PC-9 (cell line): Measurements from ENCODE around the gene PCNT. TPM values are rescaled to one million over a fixed set of nuclear protein-coding genes. Genes with fewer than 3 reads are reported as not detected.

Experiments
- BruUV-seq: library from RNA; stranded (reverse); fragments of 400-500 nt; replicated peaks from 2 replicates; lab custom pipeline; 2021; lab: Mats Ljungman, UMichigan
- CTCF ChIA-PET: fragments of 300-600 bp; sonication (Branson Sonifier 250); formaldehyde crosslinking; loops from one replicate; lab custom pipeline; 2022; ENCODE audit warnings: antibody characterized with exemption; lab: Charles Lee
- POLR2A ChIA-PET: fragments of 300-600 bp; sonication (Branson Sonifier 250); formaldehyde crosslinking; loops from one replicate; lab custom pipeline; 2022; ENCODE audit warnings: antibody characterized with exemption; ENCODE audit not compliant: unreplicated experiment; lab: Charles Lee
- DNase-seq, 2 experiments: peaks; one replicate each; pipeline versions ENCODE4 v3.0.0 to v3.0.0-alpha.2; 2015 to 2022; ENCODE audit warnings: mixed read lengths in 1 of 2
- H2AFZ ChIP-seq: fragments of 200-600 bp; sonication (generic); 2 replicates; pipeline ENCODE4 v1.8.1; 2017; ENCODE audit warnings: antibody characterized with exemption
- H3F3A ChIP-seq: fragments of 200-600 bp; sonication (generic); 2 replicates; pipeline ENCODE4 v1.8.1; 2017; ENCODE audit warnings: antibody characterized with exemption, mild to moderate bottlenecking, low read depth; ENCODE audit not compliant: insufficient read depth
- H3K27ac ChIP-seq: fragments of 200-600 bp; sonication (generic); 2 replicates; pipeline ENCODE4 v1.6.1; 2016; ENCODE audit warnings: mixed run types
- H3K27me3 ChIP-seq: fragments of 200-600 bp; sonication (generic); 2 replicates; pipeline ENCODE4 v1.6.1; 2016; ENCODE audit warnings: low read depth, mixed run types; ENCODE audit not compliant: insufficient read depth
- H3K36me3 ChIP-seq: fragments of 200-600 bp; sonication (generic); 2 replicates; pipeline ENCODE4 v1.6.1; 2016; ENCODE audit warnings: low read depth, mixed run types
- H3K4me1 ChIP-seq: fragments of 200-600 bp; sonication (generic); replicated peaks from 2 replicates; pipeline ENCODE4 v1.6.1; 2016; ENCODE audit warnings: mixed run types; ENCODE audit not compliant: insufficient read depth
- H3K4me2 ChIP-seq: fragments of 200-600 bp; sonication (generic); 2 replicates; pipeline ENCODE4 v1.6.1; 2017; ENCODE audit warnings: mixed run types
- H3K4me3 ChIP-seq: fragments of 200-600 bp; sonication (generic); 2 replicates; pipeline ENCODE4 v1.6.1; 2016; ENCODE audit warnings: mixed run types
- H3K79me2 ChIP-seq: fragments of 200-600 bp; sonication (generic); 2 replicates; pipeline ENCODE4 v1.6.1; 2017; ENCODE audit warnings: low read depth, mixed run types
- H3K9me2 ChIP-seq: fragments of 200-600 bp; sonication (generic); 2 replicates; pipeline ENCODE4 v1.8.1; 2017; ENCODE audit warnings: mild to moderate bottlenecking; ENCODE audit not compliant: insufficient read depth
- H3K9me3 ChIP-seq: fragments of 200-600 bp; sonication (generic); 2 replicates; pipeline ENCODE4 v1.8.1; 2016; ENCODE audit warnings: low read depth; ENCODE audit not compliant: insufficient read depth
- H4K20me1 ChIP-seq: fragments of 200-600 bp; sonication (generic); 2 replicates; pipeline ENCODE4 v1.8.1; 2017; ENCODE audit not compliant: insufficient read depth
- CTCF ChIP-seq: fragments of 200-600 bp; sonication (generic); conservative IDR thresholded peaks from 2 replicates; pipeline ENCODE4 v1.6.1; 2017; ENCODE audit warnings: mixed run types, antibody characterized with exemption, mild to moderate bottlenecking, moderate library complexity
- EZH2 ChIP-seq: fragments of 200-600 bp; sonication (generic); IDR thresholded peaks from 2 replicates; pipeline ENCODE4 v1.8.0; 2017; ENCODE audit warnings: antibody characterized with exemption, low read depth
- intact Hi-C: fragments of 100-400 bp; cut with micrococcal nuclease; formaldehyde crosslinking; loops from one replicate; pipeline ENCODE4 v1.10.0; 2022; ENCODE audit not compliant: unreplicated experiment
- total RNA-seq: library from RNA; stranded (reverse); gene quantifications from 2 replicates; pipeline ENCODE4 v1.2.3, GENCODE V29; 2021

PCNT gene
- total RNA-seq, 1 experiment from 2014 or later, result 33.4 TPM

DNA sequence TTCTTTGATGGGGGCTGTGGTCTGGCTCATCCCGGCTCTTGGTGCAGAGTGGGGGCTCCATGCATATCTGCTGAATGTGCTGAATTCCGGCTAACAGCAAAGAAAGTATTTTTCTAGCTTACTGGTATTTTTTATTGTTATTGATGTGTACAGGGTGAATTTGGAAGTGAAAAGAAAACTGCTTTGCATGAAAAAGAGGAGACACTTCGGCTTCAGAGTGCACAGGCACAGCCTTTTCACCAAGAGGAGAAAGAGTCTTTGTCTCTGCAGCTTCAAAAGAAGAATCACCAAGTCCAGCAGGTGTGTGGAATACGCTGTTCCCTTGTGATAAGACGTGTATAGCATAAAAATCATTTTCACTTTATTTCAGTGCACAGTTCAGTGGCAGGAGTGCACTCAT is 57.6 kb downstream of the PCNT start:
- H3K4me1 ChIP-seq, result no peaks in the 10 kb centered on the region
- H3K4me2 ChIP-seq, result no peak overlapping the region
- H3K9me3 ChIP-seq, result no peaks in the 10 kb centered on the region
- intact Hi-C loops, result no loop called here
- BruUV-seq, result no TSS peak
- no peaks in the 10 kb centered on the region for H3K36me3 ChIP-seq
- TF ChIP-seq EZH2, result no peak
- TF ChIP-seq CTCF, result no peak
- H3K27me3 ChIP-seq, result no peaks in the 10 kb centered on the region
- POLR2A ChIA-PET, result no interaction called here
- no peak overlapping the region for H3K27ac ChIP-seq
- H3F3A ChIP-seq, result no peaks in the 10 kb centered on the region
- CTCF ChIA-PET, result no interaction called here
- H3K9me2 ChIP-seq, result no peaks in the 10 kb centered on the region
- H2AFZ ChIP-seq, result no peak overlapping the region
- no peak for DNase-seq
- no peaks in the 10 kb centered on the region for H4K20me1 ChIP-seq
- no peaks in the 10 kb centered on the region for H3K79me2 ChIP-seq
- no peak overlapping the region for H3K4me3 ChIP-seq

DNA sequence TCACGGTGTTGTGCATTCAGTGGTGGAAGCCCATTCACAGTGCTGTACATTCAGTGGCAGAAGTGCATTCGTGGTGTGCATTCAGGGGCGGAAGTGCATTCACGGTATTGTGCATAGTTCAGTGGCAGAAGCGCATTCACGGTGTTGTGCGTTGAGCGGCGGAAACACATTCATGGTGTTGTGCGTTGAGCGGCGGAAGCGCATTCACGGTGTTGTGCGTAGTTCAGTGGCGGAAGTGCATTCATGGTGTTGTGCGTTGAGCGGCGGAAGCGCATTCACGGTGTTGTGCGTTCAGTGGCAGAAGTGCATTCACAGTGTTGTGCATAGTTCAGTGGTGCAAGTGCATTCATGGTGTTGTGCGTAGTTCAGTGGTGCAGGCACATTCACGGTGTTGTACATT is 60.6 kb downstream of the PCNT start:
- BruUV-seq, result no TSS peak

DNA sequence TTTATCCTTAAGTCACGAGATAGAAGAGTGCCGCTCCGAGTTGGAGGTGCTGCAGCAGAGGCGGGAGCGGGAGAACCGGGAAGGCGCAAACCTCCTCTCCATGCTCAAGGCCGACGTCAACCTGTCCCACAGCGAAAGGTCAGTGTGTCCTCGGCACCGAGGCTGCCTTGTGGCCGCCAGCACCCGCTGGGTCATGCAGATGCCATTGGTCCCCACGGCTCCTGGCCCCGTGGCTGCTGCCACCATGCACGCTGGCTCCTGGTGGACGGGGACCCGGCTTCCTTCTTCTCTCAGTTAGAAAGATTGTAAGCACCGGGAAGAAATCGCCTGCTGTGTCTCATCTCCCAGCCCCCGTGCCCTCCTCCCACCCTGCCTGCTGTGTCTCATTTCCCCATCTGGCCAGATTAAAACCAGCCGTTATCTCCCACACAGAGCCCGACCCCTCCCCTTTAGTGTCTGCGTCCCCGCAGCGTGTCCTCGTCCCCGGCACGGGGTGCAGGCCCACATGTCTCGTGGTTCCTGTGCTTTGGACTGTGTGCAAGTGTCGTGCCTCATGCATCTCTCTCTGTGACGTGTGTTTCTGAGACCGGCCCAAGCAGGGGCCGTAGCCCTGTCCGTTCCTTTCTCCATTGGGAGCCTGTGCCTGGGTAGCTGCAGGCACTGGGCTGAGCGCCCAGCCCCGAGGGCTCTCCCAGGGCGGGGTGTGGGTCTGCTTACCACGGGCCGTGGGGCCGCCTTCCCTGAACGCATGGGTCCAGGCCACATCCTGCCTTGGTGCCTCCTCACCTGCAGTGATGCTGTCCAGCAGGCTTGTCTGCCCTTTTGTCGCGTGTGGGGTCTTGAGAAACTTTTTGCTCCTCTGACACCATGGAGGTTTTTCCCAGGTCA is 62.1 kb downstream of the PCNT start:
- Histone ChIP-seq H3K9me3 (no peaks in the 10 kb centered on the region), H3K36me3 (no peaks in the 10 kb centered on the region), H3K79me2 (no peaks in the 10 kb centered on the region), H3K9me2 (no peaks in the 10 kb centered on the region), H3K27ac (no peak overlapping the region), H3K4me3 (no peak overlapping the region), H3K4me2 (no peak overlapping the region), H2AFZ (no peak overlapping the region), H3K27me3 (no peaks in the 10 kb centered on the region), H3K4me1 (no peaks in the 10 kb centered on the region), H4K20me1 (no peaks in the 10 kb centered on the region), H3F3A (no peaks in the 10 kb centered on the region)
- intact Hi-C loops, result no loop called here
- POLR2A ChIA-PET, result no interaction called here
- TF ChIP-seq CTCF (no peak), EZH2 (no peak)
- CTCF ChIA-PET, result no interaction called here
- BruUV-seq, result no TSS peak
- no peak for DNase-seq

More for the DNA sequence above, 60.6 kb downstream of the PCNT start:
- intact Hi-C loops, result no loop called here
- POLR2A ChIA-PET, result no interaction called here
- Histone ChIP-seq H3F3A (no peaks in the 10 kb centered on the region), H3K9me3 (no peaks in the 10 kb centered on the region), H3K79me2 (no peaks in the 10 kb centered on the region), H3K4me1 (no peaks in the 10 kb centered on the region), H2AFZ (no peak overlapping the region), H3K4me2 (no peak overlapping the region), H3K4me3 (no peak overlapping the region), H4K20me1 (no peaks in the 10 kb centered on the region), H3K27ac (no peak overlapping the region), H3K36me3 (no peaks in the 10 kb centered on the region), H3K9me2 (no peaks in the 10 kb centered on the region), H3K27me3 (no peaks in the 10 kb centered on the region)
- CTCF ChIA-PET, result no interaction called here
- no peak for TF ChIP-seq EZH2
- no peak for TF ChIP-seq CTCF
- no peak for DNase-seq
